Measurements from ENCODE around the gene SYNDIG1L. TPM values are rescaled to one million over a fixed set of nuclear protein-coding genes. Genes with fewer than 3 reads are reported as not detected.

Gene SYNDIG1L
- total RNA-seq, 1 donor from 2014 or later, result not detected

DNA sequence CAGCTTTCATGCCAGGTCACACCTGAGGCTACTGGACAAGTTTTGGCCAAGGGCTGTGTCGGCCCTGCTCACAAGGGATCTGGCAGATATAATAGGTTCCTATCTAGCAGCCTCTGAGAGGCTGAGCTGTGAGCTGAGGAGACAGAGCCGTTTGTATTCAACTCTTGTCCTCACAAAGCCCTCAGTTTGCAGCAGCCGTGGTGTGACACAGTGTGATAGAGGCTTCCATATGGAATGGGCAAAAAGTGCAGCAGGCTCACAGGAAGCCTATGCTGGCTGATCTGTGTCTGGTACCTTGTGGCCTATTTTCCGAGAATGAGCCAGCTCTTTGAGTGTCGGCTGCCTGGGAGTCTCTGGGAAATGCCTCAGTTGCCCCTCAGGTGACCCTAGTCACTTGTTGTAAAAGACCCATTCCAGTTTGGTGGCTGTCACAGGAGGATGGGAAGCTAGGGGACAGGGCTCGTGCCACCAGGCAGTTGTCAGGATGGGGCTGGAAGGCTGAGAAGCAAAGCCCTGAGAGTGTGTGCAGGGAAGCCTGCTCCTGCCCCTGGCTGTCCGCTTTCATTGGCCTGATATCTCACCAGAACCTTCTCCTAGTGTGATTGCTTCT is 61.6 kb downstream of the SYNDIG1L start:
- intact Hi-C loops (cut with micrococcal nuclease), result no loop called here

DNA sequence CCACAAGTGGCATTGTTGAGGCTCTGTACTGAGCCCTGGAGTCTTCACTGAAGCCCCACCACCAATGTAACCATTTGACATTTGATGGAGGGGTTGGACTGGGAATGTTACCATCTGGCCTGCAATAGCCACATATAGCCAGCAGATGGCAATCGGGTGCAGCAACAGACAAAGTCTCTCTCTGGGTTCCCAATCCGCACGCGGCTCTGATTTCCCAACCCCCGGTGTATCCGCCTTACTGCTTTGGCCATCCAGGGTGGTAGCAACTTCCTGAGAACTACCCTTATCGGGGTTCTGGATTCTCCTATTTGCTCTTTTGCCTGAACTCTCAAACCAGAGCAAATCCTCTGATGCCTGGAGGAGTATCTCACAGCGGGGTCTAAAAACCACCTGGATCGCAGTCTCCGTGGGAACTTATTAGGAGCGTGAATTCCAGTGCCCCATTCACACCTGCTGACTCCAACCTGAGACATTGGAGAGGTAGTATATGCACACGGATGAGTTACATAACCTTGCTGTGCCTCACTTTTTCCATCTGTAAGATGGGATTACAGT is 63.6 kb downstream of the SYNDIG1L start:
- intact Hi-C loops (cut with micrococcal nuclease), result loop anchor here (1.0 kb wide), 2 partner anchors 131 to 247 kb away; partner anchors contain the start of genes ISCA2 and NPC2

DNA sequence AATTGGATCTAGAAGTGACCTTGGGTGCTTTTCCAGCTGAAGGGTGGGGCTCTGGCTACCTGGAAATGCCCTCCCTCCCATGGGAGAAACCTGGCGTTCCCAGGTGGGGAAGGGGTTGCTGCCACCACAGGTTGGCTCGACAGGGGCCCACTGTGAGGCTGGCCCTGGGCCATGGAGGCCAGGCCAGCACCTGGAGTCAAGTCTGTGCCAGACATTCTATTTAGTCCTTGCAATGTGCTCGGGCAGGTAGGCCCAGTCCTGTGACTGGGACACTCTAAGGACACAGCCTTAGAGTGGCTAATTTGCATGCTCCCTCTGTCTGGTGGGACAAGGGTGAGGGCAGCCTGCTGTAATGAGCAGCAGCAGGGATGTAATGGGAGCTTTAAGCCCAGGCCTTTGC is 65.8 kb downstream of the SYNDIG1L start:
- intact Hi-C loops (cut with micrococcal nuclease), result no loop called here

DNA sequence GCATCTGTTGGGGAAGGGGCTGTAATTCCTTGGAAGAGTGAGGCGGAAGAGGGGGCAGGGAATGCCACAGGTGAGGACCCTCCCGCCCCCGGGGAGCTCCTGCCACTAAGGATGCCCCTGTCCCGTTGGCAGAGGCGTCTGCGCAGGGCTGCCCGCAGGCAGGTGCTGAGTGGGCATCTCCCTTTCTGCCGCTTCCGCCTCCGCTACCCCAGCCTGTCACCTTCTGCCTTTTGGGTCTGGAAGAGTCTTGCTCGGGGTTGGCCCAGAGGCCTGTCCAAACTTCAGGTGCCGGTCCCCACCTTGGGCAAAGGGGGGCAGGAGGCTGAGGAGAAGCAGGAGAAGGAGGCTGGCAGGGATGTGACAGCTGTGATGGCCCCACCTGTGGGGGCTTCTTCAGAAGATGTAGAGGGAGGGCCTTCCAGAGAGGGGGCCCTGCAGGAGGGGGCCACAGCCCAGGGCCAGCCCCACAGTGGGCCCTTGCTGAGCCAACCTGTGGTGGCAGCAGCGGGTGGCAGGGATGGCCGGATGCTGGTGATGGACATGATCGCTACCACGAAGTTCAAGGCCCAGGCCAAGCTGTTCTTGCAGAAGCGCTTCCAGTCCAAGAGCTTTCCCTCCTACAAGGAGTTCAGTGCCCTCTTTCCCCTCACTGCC is 67.7 kb downstream of the SYNDIG1L start:
- intact Hi-C loops (cut with micrococcal nuclease), result no loop called here

DNA sequence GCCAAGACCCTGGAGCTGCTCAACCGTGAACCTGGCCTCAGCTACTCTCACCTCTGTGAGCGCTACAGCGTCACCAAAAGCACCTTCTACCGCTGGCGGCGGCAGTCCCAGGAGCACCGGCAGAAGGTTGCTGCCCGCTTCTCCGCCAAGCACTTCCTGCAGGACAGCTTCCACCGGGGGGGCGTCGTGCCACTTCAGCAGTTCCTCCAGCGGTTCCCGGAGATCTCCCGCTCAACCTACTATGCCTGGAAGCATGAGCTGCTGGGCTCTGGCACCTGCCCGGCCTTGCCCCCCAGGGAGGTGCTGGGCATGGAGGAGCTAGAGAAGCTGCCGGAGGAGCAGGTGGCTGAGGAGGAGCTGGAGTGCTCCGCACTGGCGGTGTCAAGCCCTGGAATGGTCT is 68.4 kb downstream of the SYNDIG1L start:
- intact Hi-C loops (cut with micrococcal nuclease), result no loop called here

DNA sequence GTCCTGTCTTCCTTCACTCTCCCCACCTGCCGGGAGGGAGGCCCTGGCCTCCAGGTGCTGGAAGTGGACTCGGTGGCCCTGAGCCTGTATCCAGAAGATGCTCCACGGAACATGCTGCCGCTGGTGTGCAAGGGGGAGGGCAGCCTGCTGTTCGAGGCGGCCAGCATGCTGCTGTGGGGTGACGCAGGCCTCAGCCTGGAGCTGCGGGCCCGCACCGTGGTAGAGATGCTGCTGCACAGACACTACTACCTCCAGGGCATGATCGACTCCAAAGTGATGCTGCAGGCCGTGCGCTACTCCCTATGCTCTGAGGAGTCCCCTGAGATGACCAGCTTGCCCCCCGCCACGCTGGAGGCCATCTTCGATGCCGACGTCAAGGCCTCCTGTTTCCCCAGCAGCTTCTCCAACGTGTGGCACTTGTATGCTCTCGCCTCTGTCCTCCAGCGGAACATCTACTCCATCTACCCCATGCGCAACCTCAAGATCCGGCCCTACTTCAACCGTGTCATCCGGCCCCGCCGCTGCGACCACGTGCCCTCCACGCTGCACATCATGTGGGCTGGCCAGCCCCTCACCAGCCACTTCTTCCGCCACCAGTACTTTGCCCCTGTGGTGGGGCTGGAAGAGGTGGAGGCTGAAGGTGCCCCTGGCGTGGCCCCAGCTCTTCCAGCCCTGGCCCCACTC is 69.0 kb downstream of the SYNDIG1L start:
- intact Hi-C loops (cut with micrococcal nuclease), result no loop called here

Other genes starting within 250 kb of the SYNDIG1L start
- gene VSX2, start 186.8 kb downstream of the SYNDIG1L start, total RNA-seq, result not detected in 2 replicates
- 47.3 and 49.6 TPM in 2 replicates for gene ABCD4, start 123.3 kb downstream of the SYNDIG1L start, total RNA-seq
- not detected in 2 replicates for gene VRTN, start 77.7 kb downstream of the SYNDIG1L start, total RNA-seq
- gene NPC2, start 67.1 kb upstream of the SYNDIG1L start, total RNA-seq, result 27.5 and 28.9 TPM in 2 replicates
- gene ISCA2, start 67.6 kb upstream of the SYNDIG1L start, total RNA-seq, result 22.9 and 26.9 TPM in 2 replicates
- gene LTBP2, start 186.0 kb upstream of the SYNDIG1L start, total RNA-seq, result 0.09 and 0.16 TPM in 2 replicates